22Rv1 (cell line): ENCODE data around the gene DAGLA.

Experiments used
- CTCF ChIP-seq: fragments of 450-650 bp; IDR thresholded peaks from 2 replicates; pipeline ENCODE4 v1.5.1; 2017; ENCODE audit warnings: mild to moderate bottlenecking
- ZFX ChIP-seq: fragments of 450-650 bp; IDR thresholded peaks from 2 replicates; pipeline ENCODE4 v1.6.1; 2017; ENCODE audit warnings: antibody characterized with exemption, borderline replicate concordance

DNA sequence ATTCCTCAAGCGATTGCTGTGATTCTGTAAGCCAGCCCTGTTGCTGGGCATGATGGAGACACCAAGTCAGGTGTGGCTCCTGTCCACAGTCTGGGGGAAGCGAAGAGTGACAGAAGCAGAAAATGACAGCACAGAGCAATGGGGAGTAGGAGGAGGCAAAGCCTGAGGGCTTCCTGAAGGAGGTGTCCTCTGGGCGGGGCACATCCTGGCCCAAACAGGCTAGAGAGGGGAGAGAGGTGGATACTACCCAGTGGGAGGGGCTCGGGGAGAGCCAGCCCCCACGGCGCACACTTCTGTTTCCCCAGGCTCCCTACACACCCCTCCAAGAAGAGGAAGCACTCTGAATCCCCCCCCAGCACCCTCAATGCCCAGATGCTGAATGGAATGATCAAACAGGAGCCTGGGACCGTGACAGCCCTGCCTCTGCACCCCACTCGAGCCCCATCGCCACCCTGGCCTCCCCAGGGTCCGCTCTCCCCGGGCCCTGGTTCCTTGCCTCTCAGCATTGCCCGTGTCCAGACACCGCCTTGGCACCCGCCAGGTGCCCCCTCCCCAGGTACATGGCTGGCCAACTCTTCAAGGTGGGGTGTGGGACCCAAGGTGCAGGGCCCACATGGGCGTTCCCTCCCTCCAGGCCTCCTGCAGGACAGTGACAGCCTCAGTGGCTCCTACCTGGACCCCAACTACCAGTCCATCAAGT, 91.2 kb downstream of the DAGLA start:
- TF ChIP-seq CTCF, result no peak
- no peak for TF ChIP-seq ZFX
